GM18502 (cell line): ENCODE measurements around the gene CCDC80.
"Not testable (repeated sequence)": the region's sequence is repeated elsewhere in the genome, so short reads cannot be mapped to it uniquely, and the experiment has no call there.

Experiments
- ATAC-seq: cut with Tn5 transposase; IDR thresholded peaks from one replicate; pipeline ENCODE4 v1.9.1; 2021; ENCODE audit warnings: mild to moderate bottlenecking; ENCODE audit not compliant: unreplicated experiment, poor library complexity

The CCDC80 gene

GRCh38 chr3:112602217-112602838 lies 38.6 kb downstream of the CCDC80 start:
- peak; percentile 87 for ATAC-seq

GRCh38 chr3:112598731-112599130 lies 42.2 kb downstream of the CCDC80 start:
- no peak for ATAC-seq

- no peak for ATAC-seq
Observed at GRCh38 chr3:112597945-112598344, 43.0 kb downstream of the CCDC80 start.

GRCh38 chr3:112594856-112595255 lies 46.1 kb downstream of the CCDC80 start:
- no peak for ATAC-seq

- no peak for ATAC-seq
Observed at GRCh38 chr3:112593258-112593657, 47.7 kb downstream of the CCDC80 start.

GRCh38 chr3:112587336-112587735 lies 53.6 kb downstream of the CCDC80 start:
- no peak for ATAC-seq

GRCh38 chr3:112585782-112586181 lies 55.2 kb downstream of the CCDC80 start:
- no peak for ATAC-seq

GRCh38 chr3:112583105-112583504 lies 57.8 kb downstream of the CCDC80 start:
- no peak for ATAC-seq

- no peak for ATAC-seq
Observed at GRCh38 chr3:112582244-112582874, 58.6 kb downstream of the CCDC80 start.

- no peak for ATAC-seq
Observed at GRCh38 chr3:112579697-112580096, 61.2 kb downstream of the CCDC80 start.

GRCh38 chr3:112579232-112579631 lies 61.7 kb downstream of the CCDC80 start:
- no peak for ATAC-seq

GRCh38 chr3:112572701-112573100 lies 68.2 kb downstream of the CCDC80 start:
- ATAC-seq = no peak

- ATAC-seq = no peak
Observed at GRCh38 chr3:112569265-112569664, 71.7 kb downstream of the CCDC80 start.

GRCh38 chr3:112568642-112569041 lies 72.3 kb downstream of the CCDC80 start:
- no peak for ATAC-seq

GRCh38 chr3:112564940-112565305 lies 76.0 kb downstream of the CCDC80 start:
- ATAC-seq = no peak

- not testable (repeated sequence) for ATAC-seq
Observed at GRCh38 chr3:112564247-112564939, 76.5 kb downstream of the CCDC80 start.

GRCh38 chr3:112561734-112562529 lies 79.0 kb downstream of the CCDC80 start, which contains the start of the genes ATG3 and SLC35A5:
Gene ATG3, minus strand, starts transcription at chr3:112561962. Its CDS starts 434 bp downstream, at chr3:112561528.
Gene SLC35A5, plus strand, starts transcription at chr3:112562045. Its CDS starts 1,359 bp downstream, at chr3:112563404.
- peak; percentile 78 for ATAC-seq

GRCh38 chr3:112561484-112561733 lies 79.5 kb downstream of the CCDC80 start:
- peak; percentile 55 for ATAC-seq

GRCh38 chr3:112560721-112561483 lies 80.0 kb downstream of the CCDC80 start:
- peak; percentile 31 for ATAC-seq

- ATAC-seq = no peak
Observed at GRCh38 chr3:112560307-112560706, 80.6 kb downstream of the CCDC80 start.
